DND-41 (cell line): ENCODE results near the gene HELZ.

Source experiments
- ATAC-seq: fragments of 200-7000 bp; cut with Tn5 transposase; 3 replicates; pipeline ENCODE4 v1.9.1; 2021; ENCODE audit warnings: low read depth; ENCODE audit not compliant: insufficient read depth
- DNase-seq: peaks from one replicate; pipeline ENCODE4 v3.0.0-alpha.2; 2020
- H2AFZ ChIP-seq: 2 replicates; pipeline ENCODE4 v1.6.0; 2012; ENCODE audit warnings: low read depth, low read length
- H3K27ac ChIP-seq: 2 replicates; pipeline ENCODE4 v1.5.1; 2012; ENCODE audit warnings: low read length, inconsistent platforms
- H3K27me3 ChIP-seq: fragments of 200-600 bp; sonication (generic); 2 replicates; pipeline ENCODE4 v1.6.0; 2012; ENCODE audit warnings: low read length, mild to moderate bottlenecking, inconsistent platforms; ENCODE audit not compliant: insufficient read depth, poor library complexity
- H3K36me3 ChIP-seq: 2 replicates; pipeline ENCODE4 v1.5.1; 2012; ENCODE audit warnings: low read length, inconsistent platforms; ENCODE audit not compliant: insufficient read depth
- H3K4me1 ChIP-seq: 2 replicates; pipeline ENCODE4 v1.5.1; 2012; ENCODE audit warnings: mild to moderate bottlenecking, low read length; ENCODE audit not compliant: insufficient read depth
- H3K4me2 ChIP-seq: 2 replicates; pipeline ENCODE4 v1.6.0; 2012; ENCODE audit warnings: mild to moderate bottlenecking, moderate library complexity, low read length, inconsistent platforms; ENCODE audit not compliant: insufficient read depth
- H3K4me3 ChIP-seq, 2 experiments: fragments of 200-600 bp in 1 of 2; shearing (Covaris generic) in 1 of 2; 2 replicates each; pipeline ENCODE4 v1.5.1; 2012 to 2016; ENCODE audit warnings: inconsistent platforms in 2 of 2, low read length in 2 of 2, mild to moderate bottlenecking in 2 of 2, low read depth in 1 of 2, moderate library complexity in 1 of 2
- H3K79me2 ChIP-seq: 2 replicates; pipeline ENCODE4 v1.6.0; 2012; ENCODE audit warnings: low read length, inconsistent platforms; ENCODE audit not compliant: insufficient read depth
- H3K9ac ChIP-seq: 2 replicates; pipeline ENCODE4 v1.6.0; 2012; ENCODE audit warnings: low read depth, mild to moderate bottlenecking, inconsistent platforms, low read length, moderate library complexity
- H3K9me3 ChIP-seq: 2 replicates; pipeline ENCODE4 v1.5.1; 2012; ENCODE audit warnings: low read length, moderate library complexity, mild to moderate bottlenecking, inconsistent platforms; ENCODE audit not compliant: insufficient read depth, severe bottlenecking
- H4K20me1 ChIP-seq: 2 replicates; pipeline ENCODE4 v1.6.0; 2012; ENCODE audit warnings: low read length; ENCODE audit not compliant: insufficient read depth
- EZH2 ChIP-seq: IDR thresholded peaks from 3 replicates; pipeline ENCODE4 v1.6.1; 2012; ENCODE audit warnings: borderline replicate concordance, low read depth, mild to moderate bottlenecking, moderate library complexity, low read length, inconsistent platforms; ENCODE audit not compliant: severe bottlenecking
- TF ChIP-seq, protein P1 (sequence below): IDR thresholded peaks from 2 replicates; pipeline ENCODE4 v1.5.1; 2012; ENCODE audit warnings: borderline replicate concordance, low read length, moderate library complexity, mild to moderate bottlenecking; ENCODE audit not compliant: poor library complexity, severe bottlenecking; ENCODE audit errors: extremely low read depth

The HELZ gene

GRCh38 chr17:67124450-67125148, 120.4 kb downstream of the HELZ start:
- Histone ChIP-seq H4K20me1 (peaks cover 2% of the 10 kb centered on the region; the same call in 1 of the 2 replicates), H3K79me2 (no peaks in the 10 kb centered on the region), H3K27me3 (no peaks in the 10 kb centered on the region), H3K4me1 (no peaks in the 10 kb centered on the region), H3K36me3 (peaks cover 86% of the 10 kb centered on the region), H3K4me2 (no peak overlapping the region), H3K4me3 (no peak overlapping the region), H2AFZ (no peak overlapping the region), H3K27ac (no peak overlapping the region), H3K9ac (no peak overlapping the region), H3K9me3 (no peaks in the 10 kb centered on the region)
- no peak for DNase-seq
- TF ChIP-seq, protein P1, sequence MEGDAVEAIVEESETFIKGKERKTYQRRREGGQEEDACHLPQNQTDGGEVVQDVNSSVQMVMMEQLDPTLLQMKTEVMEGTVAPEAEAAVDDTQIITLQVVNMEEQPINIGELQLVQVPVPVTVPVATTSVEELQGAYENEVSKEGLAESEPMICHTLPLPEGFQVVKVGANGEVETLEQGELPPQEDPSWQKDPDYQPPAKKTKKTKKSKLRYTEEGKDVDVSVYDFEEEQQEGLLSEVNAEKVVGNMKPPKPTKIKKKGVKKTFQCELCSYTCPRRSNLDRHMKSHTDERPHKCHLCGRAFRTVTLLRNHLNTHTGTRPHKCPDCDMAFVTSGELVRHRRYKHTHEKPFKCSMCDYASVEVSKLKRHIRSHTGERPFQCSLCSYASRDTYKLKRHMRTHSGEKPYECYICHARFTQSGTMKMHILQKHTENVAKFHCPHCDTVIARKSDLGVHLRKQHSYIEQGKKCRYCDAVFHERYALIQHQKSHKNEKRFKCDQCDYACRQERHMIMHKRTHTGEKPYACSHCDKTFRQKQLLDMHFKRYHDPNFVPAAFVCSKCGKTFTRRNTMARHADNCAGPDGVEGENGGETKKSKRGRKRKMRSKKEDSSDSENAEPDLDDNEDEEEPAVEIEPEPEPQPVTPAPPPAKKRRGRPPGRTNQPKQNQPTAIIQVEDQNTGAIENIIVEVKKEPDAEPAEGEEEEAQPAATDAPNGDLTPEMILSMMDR, result no peak
- no peak for TF ChIP-seq EZH2
- ATAC-seq, result no peak

DNA sequence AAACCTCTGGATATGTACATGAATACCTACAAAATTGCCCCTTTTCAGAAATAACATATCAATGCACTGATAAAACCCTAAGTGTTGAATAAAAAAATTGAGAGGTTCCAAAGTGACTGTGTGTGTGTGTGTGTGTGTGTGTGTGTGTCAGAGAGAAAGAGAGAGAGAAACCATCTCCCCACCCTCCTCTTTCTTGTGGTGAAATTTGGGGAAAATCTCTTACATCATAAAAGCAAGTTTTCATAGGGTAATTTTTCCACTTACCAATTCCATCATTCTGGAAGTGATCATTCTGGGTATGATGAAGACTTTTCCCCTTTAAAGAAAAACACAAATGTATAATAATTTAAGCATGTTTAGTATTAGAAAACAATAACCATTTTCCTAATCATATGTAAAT, 121.3 kb downstream of the HELZ start:
- Histone ChIP-seq H3K9me3 (no peaks in the 10 kb centered on the region), H3K4me1 (no peaks in the 10 kb centered on the region), H3K27ac (no peak overlapping the region), H4K20me1 (peaks cover 2% of the 10 kb centered on the region; the same call in 1 of the 2 replicates), H3K9ac (no peak overlapping the region), H3K27me3 (no peaks in the 10 kb centered on the region), H3K4me2 (no peak overlapping the region), H2AFZ (no peak overlapping the region), H3K79me2 (no peaks in the 10 kb centered on the region), H3K36me3 (peaks cover 88% of the 10 kb centered on the region), H3K4me3 (no peak overlapping the region)
- TF ChIP-seq, protein P1, result no peak
- TF ChIP-seq EZH2, result no peak
- no peak for ATAC-seq
- DNase-seq, result no peak

GRCh38 chr17:67121316-67121891, 123.6 kb downstream of the HELZ start:
- no peaks in the 10 kb centered on the region for H3K4me1 ChIP-seq
- no peak overlapping the region for H3K4me2 ChIP-seq
- no peak for TF ChIP-seq EZH2
- TF ChIP-seq, protein P1, result no peak
- H3K79me2 ChIP-seq, result no peaks in the 10 kb centered on the region
- H3K4me3 ChIP-seq, result no peak overlapping the region
- ATAC-seq, result no peak
- DNase-seq, result no peak
- peaks cover 2% of the 10 kb centered on the region; the same call in 1 of the 2 replicates for H4K20me1 ChIP-seq
- peaks cover 3% of the 10 kb centered on the region for H3K9me3 ChIP-seq
- H3K9ac ChIP-seq, result no peak overlapping the region
- no peaks in the 10 kb centered on the region for H3K27me3 ChIP-seq
- no peak overlapping the region for H3K27ac ChIP-seq
- no peak overlapping the region for H2AFZ ChIP-seq
- peaks cover 90% of the 10 kb centered on the region for H3K36me3 ChIP-seq
